Measurements from ENCODE around the gene ZEB1. TPM values are rescaled to one million over a fixed set of nuclear protein-coding genes. Genes with fewer than 3 reads are reported as not detected.

The ZEB1 gene
- total RNA-seq, 6 experiments from 2014 or later, result 46.2 to 59.5 (median 53.2) TPM

- Mint-ChIP-seq H3K27me3 (ENCODE audit: insufficient read depth) (peaks cover 6% of the 10 kb centered on the region; the same call in 1 of the 2 replicates), H3K4me3 (no peak overlapping the region), H3K36me3 (ENCODE audit: low read depth) (peaks cover 64% of the 10 kb centered on the region), H3K27ac (no peak overlapping the region), H3K4me1 (ENCODE audit: low read depth) (peaks cover 31% of the 10 kb centered on the region), H3K9me3 (no peaks in the 10 kb centered on the region)
- DNase-seq, result no peak
- no peak for TF ChIP-seq CTCF (IDR thresholded peaks at IDR 0.05)
Measured at GRCh38 chr10:31524460-31524859, 205.4 kb downstream of the ZEB1 start.

- peaks cover 31% of the 10 kb centered on the region for H3K4me1 Mint-ChIP-seq (ENCODE audit: low read depth)
- TF ChIP-seq CTCF (IDR thresholded peaks at IDR 0.05), result no peak
- H3K27ac Mint-ChIP-seq, result no peak overlapping the region
- H3K4me3 Mint-ChIP-seq, result no peak overlapping the region
- peaks cover 6% of the 10 kb centered on the region; the same call in 1 of the 2 replicates for H3K27me3 Mint-ChIP-seq (ENCODE audit: insufficient read depth)
- peaks cover 47% of the 10 kb centered on the region for H3K36me3 Mint-ChIP-seq (ENCODE audit: low read depth)
- no peaks in the 10 kb centered on the region for H3K9me3 Mint-ChIP-seq
- no peak for DNase-seq
Measured at GRCh38 chr10:31526178-31526577, 207.2 kb downstream of the ZEB1 start.

GRCh38 chr10:31526681-31527080 is 207.7 kb downstream of the ZEB1 start:
- H3K27ac Mint-ChIP-seq, result peak overlapping the region; percentile 63
- H3K9me3 Mint-ChIP-seq, result no peaks in the 10 kb centered on the region
- peaks cover 6% of the 10 kb centered on the region; the same call in 1 of the 2 replicates for H3K27me3 Mint-ChIP-seq (ENCODE audit: insufficient read depth)
- peaks cover 42% of the 10 kb centered on the region for H3K36me3 Mint-ChIP-seq (ENCODE audit: low read depth)
- peak overlapping the region; percentile 8 for H3K4me3 Mint-ChIP-seq
- TF ChIP-seq CTCF (IDR thresholded peaks at IDR 0.05), result no peak
- DNase-seq, result no peak
- peaks cover 31% of the 10 kb centered on the region for H3K4me1 Mint-ChIP-seq (ENCODE audit: low read depth)

GRCh38 chr10:31528831-31529230 is 209.8 kb downstream of the ZEB1 start:
- no peak for DNase-seq
- no peaks in the 10 kb centered on the region; the same call in 1 of the 2 replicates for H3K9me3 Mint-ChIP-seq
- H3K27ac Mint-ChIP-seq, result no peak overlapping the region
- no peak for TF ChIP-seq CTCF (IDR thresholded peaks at IDR 0.05)
- H3K27me3 Mint-ChIP-seq (ENCODE audit: insufficient read depth), result peaks cover 6% of the 10 kb centered on the region; the same call in 1 of the 2 replicates
- no peak overlapping the region for H3K4me3 Mint-ChIP-seq
- peaks cover 36% of the 10 kb centered on the region for H3K36me3 Mint-ChIP-seq (ENCODE audit: low read depth)
- H3K4me1 Mint-ChIP-seq (ENCODE audit: low read depth), result peaks cover 31% of the 10 kb centered on the region

- no peaks in the 10 kb centered on the region; the same call in 1 of the 2 replicates for H3K9me3 Mint-ChIP-seq
- H3K27me3 Mint-ChIP-seq (ENCODE audit: insufficient read depth), result peaks cover 1% of the 10 kb centered on the region; the same call in 1 of the 2 replicates
- H3K4me1 Mint-ChIP-seq (ENCODE audit: low read depth), result no peaks in the 10 kb centered on the region
- H3K4me3 Mint-ChIP-seq, result no peak overlapping the region
- H3K36me3 Mint-ChIP-seq (ENCODE audit: low read depth), result no peaks in the 10 kb centered on the region
- TF ChIP-seq CTCF (IDR thresholded peaks at IDR 0.05), result no peak
- peak; percentile 4 for DNase-seq
- no peak overlapping the region; the same call in 1 of the 2 replicates for H3K27ac Mint-ChIP-seq
Measured at GRCh38 chr10:31536302-31536701, 217.3 kb downstream of the ZEB1 start.
